Gastrocnemius medialis (tissue), 4 donors: Measurements from ENCODE around the gene KANSL1.

Source experiments
- CTCF ChIP-seq, 5 experiments: fragments of 450-650 bp in 3 of 5; fragments of 200-600 bp in 2 of 5; sonication (generic) in 2 of 5; IDR thresholded peaks in 4 of 5; conservative IDR thresholded peaks in 1 of 5; 1 replicate in 4 of 5; 2 replicates in 1 of 5; pipeline ENCODE4 v1.5.1; 2016 to 2019; ENCODE audit warnings: antibody characterized with exemption in 5 of 5, mild to moderate bottlenecking in 3 of 5, moderate library complexity in 3 of 5
- POLR2A ChIP-seq, 2 donors: fragments of 450-650 bp; IDR thresholded peaks; one replicate each; pipeline ENCODE4 v1.6.1; 2017; ENCODE audit warnings: antibody characterized with exemption in 2 of 2, mild to moderate bottlenecking in 2 of 2, moderate library complexity in 2 of 2

GRCh38 chr17:46037722-46038255 is 155.4 kb downstream of the KANSL1 start:
- TF ChIP-seq CTCF (IDR thresholded peaks at IDR 0.05 in 4 of 5, conservative IDR thresholded peaks at IDR 0.05 in 1 of 5) (no peak), POLR2A (IDR thresholded peaks at IDR 0.05) (no peak)
